ENCODE results near the gene DPP10.
"Not testable (repeated sequence)": the region's sequence is repeated elsewhere in the genome, so short reads cannot be mapped to it uniquely, and the experiment has no call there.

The DPP10 gene

GRCh38 chr2:114442510-114442909, at the start of gene DPP10:
TSS of gene DPP10 (plus strand) at chr2:114442641.
- no peak for DNase-seq

GRCh38 chr2:114400890-114401289, 41.6 kb upstream of the DPP10 start:
- no peak for DNase-seq

- no peak for DNase-seq
Measured at GRCh38 chr2:114405247-114406116, 37.0 kb upstream of the DPP10 start.

- DNase-seq = no peak
Measured at GRCh38 chr2:114406347-114406746, 36.1 kb upstream of the DPP10 start.

- DNase-seq = not testable (repeated sequence)
Measured at GRCh38 chr2:114407353-114407752, 35.1 kb upstream of the DPP10 start.

GRCh38 chr2:114421781-114422180, 20.7 kb upstream of the DPP10 start:
- DNase-seq = no peak

GRCh38 chr2:114424699-114425098, 17.7 kb upstream of the DPP10 start:
- DNase-seq = no peak

GRCh38 chr2:114426756-114427155, 15.7 kb upstream of the DPP10 start:
- DNase-seq = no peak

GRCh38 chr2:114436329-114436728, 6.1 kb upstream of the DPP10 start:
- DNase-seq = no peak

GRCh38 chr2:114446571-114446970, 4.1 kb downstream of the DPP10 start:
- no peak for DNase-seq

GRCh38 chr2:114450639-114451038, 8.2 kb downstream of the DPP10 start:
- no peak for DNase-seq

GRCh38 chr2:114456566-114456965, 14.1 kb downstream of the DPP10 start:
- DNase-seq = no peak

GRCh38 chr2:114457956-114458355, 15.5 kb downstream of the DPP10 start:
- DNase-seq = no peak

GRCh38 chr2:114461116-114461515, 18.7 kb downstream of the DPP10 start:
- DNase-seq = no peak

- DNase-seq = no peak
Measured at GRCh38 chr2:114464961-114465706, 22.7 kb downstream of the DPP10 start.

GRCh38 chr2:114468343-114468742, 25.9 kb downstream of the DPP10 start:
- DNase-seq = no peak

- DNase-seq = no peak
Measured at GRCh38 chr2:114472246-114472645, 29.8 kb downstream of the DPP10 start.

GRCh38 chr2:114472726-114473125, 30.3 kb downstream of the DPP10 start:
- DNase-seq = no peak

- no peak for DNase-seq
Measured at GRCh38 chr2:114488841-114489530, 46.5 kb downstream of the DPP10 start.

GRCh38 chr2:114495046-114495445, 52.6 kb downstream of the DPP10 start:
- no peak for DNase-seq

- no peak for DNase-seq
Measured at GRCh38 chr2:114496959-114497358, 54.5 kb downstream of the DPP10 start.

- DNase-seq = no peak
Measured at GRCh38 chr2:114499101-114499500, 56.7 kb downstream of the DPP10 start.

- no peak for DNase-seq
Measured at GRCh38 chr2:114507744-114508143, 65.3 kb downstream of the DPP10 start.

- no peak for DNase-seq
Measured at GRCh38 chr2:114515882-114516281, 73.4 kb downstream of the DPP10 start.
